GM19372 (cell line): ENCODE results near the gene PAFAH1B1.

Source experiments
- ATAC-seq: cut with Tn5 transposase; IDR thresholded peaks from one replicate; pipeline ENCODE4 v1.9.1; 2021; ENCODE audit warnings: mild to moderate bottlenecking, low read depth, moderate library complexity; ENCODE audit not compliant: unreplicated experiment

Gene PAFAH1B1

GRCh38 chr17:2701161-2701995, 107.9 kb downstream of the PAFAH1B1 start:
- no peak for ATAC-seq

GRCh38 chr17:2701996-2702741, 108.7 kb downstream of the PAFAH1B1 start:
- no peak for ATAC-seq

GRCh38 chr17:2703181-2703580, 109.7 kb downstream of the PAFAH1B1 start:
- no peak for ATAC-seq

GRCh38 chr17:2703606-2704005, 110.2 kb downstream of the PAFAH1B1 start:
- ATAC-seq, result no peak

GRCh38 chr17:2704031-2704889, 110.8 kb downstream of the PAFAH1B1 start:
- ATAC-seq, result no peak

GRCh38 chr17:2704890-2705248, 111.4 kb downstream of the PAFAH1B1 start:
- ATAC-seq, result no peak

- ATAC-seq, result no peak
Measured at GRCh38 chr17:2705263-2705662, 111.8 kb downstream of the PAFAH1B1 start.

GRCh38 chr17:2705888-2706795, 112.7 kb downstream of the PAFAH1B1 start:
- no peak for ATAC-seq

- ATAC-seq, result no peak
Measured at GRCh38 chr17:2706911-2707510, 113.6 kb downstream of the PAFAH1B1 start.

GRCh38 chr17:2707721-2708584, 114.5 kb downstream of the PAFAH1B1 start:
- ATAC-seq, result no peak

GRCh38 chr17:2708585-2709182, 115.2 kb downstream of the PAFAH1B1 start:
- no peak for ATAC-seq

GRCh38 chr17:2709183-2709661, 115.8 kb downstream of the PAFAH1B1 start:
- no peak for ATAC-seq

GRCh38 chr17:2710071-2710802, 116.8 kb downstream of the PAFAH1B1 start:
- ATAC-seq, result no peak

- peak; percentile 19 for ATAC-seq
Measured at GRCh38 chr17:2710803-2711607, 117.6 kb downstream of the PAFAH1B1 start.

GRCh38 chr17:2711608-2712299, 118.3 kb downstream of the PAFAH1B1 start, which contains the start of gene CLUH:
CLUH (minus strand) TSS chr17:2711764; CDS start chr17:2711661, 103 bp downstream.
- ATAC-seq, result peak; percentile 79
